ENCODE results near the gene CCL4L2. TPM values are rescaled to one million over a fixed set of nuclear protein-coding genes. Genes with fewer than 3 reads are reported as not detected.
"Not testable (repeated sequence)": the region's sequence is repeated elsewhere in the genome, so short reads cannot be mapped to it uniquely, and the experiment has no call there.

CCL4L2 gene
- total RNA-seq, 1 experiment from 2014 or later = not detected

DNA sequence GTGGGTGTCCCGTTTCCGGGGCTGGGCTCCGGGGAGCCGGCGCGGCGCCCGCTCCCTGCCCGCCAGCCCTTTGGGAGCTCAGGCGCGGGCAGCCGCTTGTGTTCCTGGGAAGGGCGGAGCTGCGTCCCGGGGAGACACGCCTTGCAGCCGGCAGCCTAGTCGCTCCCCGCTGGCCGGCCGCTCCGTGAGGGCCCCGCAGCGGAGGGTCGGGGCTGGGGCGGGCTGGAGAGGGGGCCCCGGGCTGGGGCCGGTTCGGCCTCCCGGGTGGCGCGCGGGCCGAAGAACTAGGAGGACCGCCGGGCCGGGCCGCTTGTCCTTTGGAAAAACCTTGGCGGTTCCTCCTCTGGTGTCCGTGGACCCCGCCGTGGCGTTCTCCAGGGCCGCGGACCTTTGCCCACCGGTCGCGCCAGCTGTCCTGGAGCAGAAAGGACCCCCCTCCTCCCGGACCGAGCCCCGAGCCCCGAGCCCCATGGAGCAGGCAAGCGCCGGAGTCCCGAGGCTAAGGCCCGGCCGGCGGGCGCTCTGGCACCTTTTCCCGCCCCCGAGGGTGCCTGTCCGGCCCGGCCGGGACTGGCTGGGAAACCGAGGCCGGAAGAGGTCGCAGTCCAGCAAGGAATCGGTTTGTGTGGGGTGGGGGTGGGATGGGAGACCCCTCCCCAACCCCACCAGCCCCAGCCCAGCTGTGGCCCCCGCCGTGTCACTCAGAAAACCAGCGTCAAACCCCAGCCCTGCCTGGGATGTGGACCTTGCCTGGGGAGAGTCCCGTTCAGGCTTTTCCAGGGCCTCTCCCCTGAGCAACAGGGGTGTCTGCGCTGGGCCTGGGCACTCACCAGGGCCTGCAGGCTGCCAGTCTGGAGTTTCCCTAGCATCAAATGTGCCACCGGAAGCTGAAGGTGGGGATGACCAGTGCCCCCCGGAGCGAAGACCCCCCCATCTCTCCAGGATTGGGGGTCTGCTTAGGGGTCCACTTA lies 27.6 kb upstream of the CCL4L2 start:
- Mint-ChIP-seq H3K27me3 (ENCODE audit: unreplicated experiment) (peaks cover 13% of the 10 kb centered on the region), H3K4me3 (ENCODE audit: low read depth, unreplicated experiment) (peak overlapping the region; percentile 46), H3K9me3 (ENCODE audit: low read depth, unreplicated experiment) (no peaks in the 10 kb centered on the region), H3K4me1 (ENCODE audit: low read depth, unreplicated experiment) (no peaks in the 10 kb centered on the region), H3K36me3 (ENCODE audit: insufficient read depth, unreplicated experiment) (no peaks in the 10 kb centered on the region), H3K27ac (ENCODE audit: unreplicated experiment) (no peak overlapping the region)
- BruUV-seq (replicated peaks) = no TSS peak
- DNase-seq = peak; percentile 16
- intact Hi-C loops (cut with micrococcal nuclease; ENCODE audit: unreplicated experiment) = no loop called here
- TF ChIP-seq, protein P1, sequence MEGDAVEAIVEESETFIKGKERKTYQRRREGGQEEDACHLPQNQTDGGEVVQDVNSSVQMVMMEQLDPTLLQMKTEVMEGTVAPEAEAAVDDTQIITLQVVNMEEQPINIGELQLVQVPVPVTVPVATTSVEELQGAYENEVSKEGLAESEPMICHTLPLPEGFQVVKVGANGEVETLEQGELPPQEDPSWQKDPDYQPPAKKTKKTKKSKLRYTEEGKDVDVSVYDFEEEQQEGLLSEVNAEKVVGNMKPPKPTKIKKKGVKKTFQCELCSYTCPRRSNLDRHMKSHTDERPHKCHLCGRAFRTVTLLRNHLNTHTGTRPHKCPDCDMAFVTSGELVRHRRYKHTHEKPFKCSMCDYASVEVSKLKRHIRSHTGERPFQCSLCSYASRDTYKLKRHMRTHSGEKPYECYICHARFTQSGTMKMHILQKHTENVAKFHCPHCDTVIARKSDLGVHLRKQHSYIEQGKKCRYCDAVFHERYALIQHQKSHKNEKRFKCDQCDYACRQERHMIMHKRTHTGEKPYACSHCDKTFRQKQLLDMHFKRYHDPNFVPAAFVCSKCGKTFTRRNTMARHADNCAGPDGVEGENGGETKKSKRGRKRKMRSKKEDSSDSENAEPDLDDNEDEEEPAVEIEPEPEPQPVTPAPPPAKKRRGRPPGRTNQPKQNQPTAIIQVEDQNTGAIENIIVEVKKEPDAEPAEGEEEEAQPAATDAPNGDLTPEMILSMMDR (IDR thresholded peaks at IDR 0.05; ENCODE audit: unreplicated experiment) = no peak
- CTCF ChIA-PET = interaction anchor here (0.6 kb wide), 1 partner anchor 14 kb away, joined by 3 read pairs; no protein-coding TSS in a partner anchor

DNA sequence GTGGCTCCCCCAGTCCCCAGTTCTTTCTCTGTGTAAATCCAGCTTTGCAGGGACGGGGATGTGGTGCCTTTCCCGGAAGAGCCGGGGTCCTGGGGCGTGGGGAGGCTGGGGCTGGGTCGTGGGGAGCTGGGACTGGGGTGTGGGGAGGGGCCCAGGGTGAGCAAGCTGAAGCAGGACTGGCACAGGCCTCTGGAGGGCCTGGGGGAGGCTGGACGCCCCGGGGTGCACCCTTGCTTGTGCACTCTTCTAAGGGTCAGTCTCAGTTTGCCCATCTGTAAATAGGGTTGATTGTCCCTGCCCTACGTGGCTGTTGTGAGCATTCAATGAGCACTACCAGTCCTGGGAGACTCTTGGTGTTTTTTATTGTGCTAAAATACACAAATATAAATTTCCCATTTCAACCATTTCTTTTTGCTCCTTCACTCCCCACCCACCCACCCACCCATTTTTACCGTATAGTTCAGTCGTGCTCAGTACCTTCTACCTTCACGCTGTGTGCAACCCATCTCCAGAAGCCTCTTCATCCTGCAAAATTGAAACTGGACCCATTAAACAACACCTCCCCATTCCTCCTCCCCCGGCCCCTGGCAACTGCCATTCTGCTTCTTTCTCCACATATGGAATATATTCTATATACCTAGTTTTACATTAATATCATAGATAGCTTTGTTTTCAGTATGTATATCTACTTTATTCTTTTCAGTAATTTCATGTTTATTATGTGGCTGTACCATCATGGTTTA lies 26.7 kb upstream of the CCL4L2 start:
- no peaks in the 10 kb centered on the region for H3K9me3 Mint-ChIP-seq (ENCODE audit: low read depth, unreplicated experiment)
- H3K27me3 Mint-ChIP-seq (ENCODE audit: unreplicated experiment) = peaks cover 10% of the 10 kb centered on the region
- intact Hi-C loops (cut with micrococcal nuclease; ENCODE audit: unreplicated experiment) = no loop called here
- H3K36me3 Mint-ChIP-seq (ENCODE audit: insufficient read depth, unreplicated experiment) = no peaks in the 10 kb centered on the region
- H3K4me3 Mint-ChIP-seq (ENCODE audit: low read depth, unreplicated experiment) = no peak overlapping the region
- CTCF ChIA-PET = no interaction called here
- TF ChIP-seq, protein P1 (IDR thresholded peaks at IDR 0.05; ENCODE audit: unreplicated experiment) = no peak
- no peak for DNase-seq
- H3K27ac Mint-ChIP-seq (ENCODE audit: unreplicated experiment) = no peak overlapping the region
- BruUV-seq (replicated peaks) = no TSS peak
- no peaks in the 10 kb centered on the region for H3K4me1 Mint-ChIP-seq (ENCODE audit: low read depth, unreplicated experiment)

DNA sequence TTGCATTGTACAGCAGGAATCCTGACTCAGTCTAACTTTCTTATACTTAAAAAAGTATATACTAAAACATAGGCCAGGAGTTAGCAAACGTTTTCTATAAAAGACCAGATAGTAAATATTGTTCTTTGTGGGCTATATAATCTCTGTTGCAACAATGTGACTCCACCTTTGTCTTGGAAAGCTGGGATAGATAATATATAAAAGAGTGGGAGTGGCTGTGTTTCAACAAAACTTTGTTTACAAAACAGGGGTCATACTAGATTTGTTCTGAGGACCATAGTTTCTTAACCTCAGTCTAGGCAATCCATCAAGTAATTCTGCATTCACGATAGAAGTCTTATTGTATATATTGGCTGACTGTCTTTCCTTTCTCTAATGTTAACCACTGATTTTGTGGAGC lies 25.4 kb upstream of the CCL4L2 start:
- CTCF ChIA-PET = no interaction called here
- DNase-seq = no peak
- TF ChIP-seq, protein P1 (IDR thresholded peaks at IDR 0.05; ENCODE audit: unreplicated experiment) = no peak
- H3K36me3 Mint-ChIP-seq (ENCODE audit: insufficient read depth, unreplicated experiment) = no peaks in the 10 kb centered on the region
- H3K9me3 Mint-ChIP-seq (ENCODE audit: low read depth, unreplicated experiment) = no peaks in the 10 kb centered on the region
- H3K27ac Mint-ChIP-seq (ENCODE audit: unreplicated experiment) = no peak overlapping the region
- H3K4me1 Mint-ChIP-seq (ENCODE audit: low read depth, unreplicated experiment) = no peaks in the 10 kb centered on the region
- H3K27me3 Mint-ChIP-seq (ENCODE audit: unreplicated experiment) = no peaks in the 10 kb centered on the region
- intact Hi-C loops (cut with micrococcal nuclease; ENCODE audit: unreplicated experiment) = no loop called here
- no TSS peak for BruUV-seq (replicated peaks)
- no peak overlapping the region for H3K4me3 Mint-ChIP-seq (ENCODE audit: low read depth, unreplicated experiment)

DNA sequence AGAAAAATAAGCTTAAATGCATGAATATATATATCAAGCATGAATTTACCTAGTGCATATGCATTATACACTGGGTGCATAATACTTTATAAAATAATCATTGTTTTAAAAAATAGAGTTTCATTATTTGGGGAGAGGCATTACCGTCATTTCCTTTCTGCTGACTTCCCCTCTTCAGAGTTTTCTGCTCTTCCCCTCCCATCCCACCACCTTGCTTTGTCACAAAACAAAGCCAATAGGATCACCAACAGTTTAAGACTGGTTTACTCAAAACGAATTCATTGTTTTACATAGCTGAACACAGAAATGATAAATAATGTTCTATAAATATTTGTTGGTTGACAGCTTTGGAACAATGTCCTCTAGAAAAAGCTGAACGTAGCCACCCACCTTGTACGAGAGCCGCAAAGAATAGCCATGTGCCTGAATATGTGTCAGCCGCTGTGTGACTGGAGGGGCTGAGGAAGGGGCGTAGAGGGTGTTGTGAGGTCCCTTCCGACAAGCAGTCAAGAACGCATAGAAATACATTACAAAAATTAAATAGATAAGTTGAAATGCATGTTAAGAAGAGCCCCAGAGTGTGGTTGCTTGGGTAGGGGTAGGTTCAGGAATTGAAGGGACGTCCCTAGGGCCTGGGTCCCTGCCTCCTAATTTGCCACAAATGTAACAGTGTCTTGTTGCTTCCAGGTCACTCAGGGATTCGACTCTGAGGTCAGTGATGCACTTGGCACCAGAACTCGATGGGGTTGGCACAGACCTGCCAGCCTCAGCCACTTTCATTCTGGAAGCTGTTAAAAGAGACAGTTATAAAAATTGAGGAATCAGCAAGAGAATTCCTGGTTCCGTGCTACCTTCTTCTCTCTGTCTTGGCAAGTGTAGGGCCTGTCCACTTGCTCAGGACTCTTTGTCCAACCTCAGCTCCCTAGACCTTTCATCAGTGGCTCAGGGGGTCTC lies 23.8 kb upstream of the CCL4L2 start:
- H3K27ac Mint-ChIP-seq (ENCODE audit: unreplicated experiment); H3K36me3 Mint-ChIP-seq (ENCODE audit: insufficient read depth, unreplicated experiment); BruUV-seq (replicated peaks); H3K4me1 Mint-ChIP-seq (ENCODE audit: low read depth, unreplicated experiment); H3K9me3 Mint-ChIP-seq (ENCODE audit: low read depth, unreplicated experiment); CTCF ChIA-PET; DNase-seq; H3K27me3 Mint-ChIP-seq (ENCODE audit: unreplicated experiment); intact Hi-C loops (cut with micrococcal nuclease; ENCODE audit: unreplicated experiment); H3K4me3 Mint-ChIP-seq (ENCODE audit: low read depth, unreplicated experiment): not testable (repeated sequence)

DNA sequence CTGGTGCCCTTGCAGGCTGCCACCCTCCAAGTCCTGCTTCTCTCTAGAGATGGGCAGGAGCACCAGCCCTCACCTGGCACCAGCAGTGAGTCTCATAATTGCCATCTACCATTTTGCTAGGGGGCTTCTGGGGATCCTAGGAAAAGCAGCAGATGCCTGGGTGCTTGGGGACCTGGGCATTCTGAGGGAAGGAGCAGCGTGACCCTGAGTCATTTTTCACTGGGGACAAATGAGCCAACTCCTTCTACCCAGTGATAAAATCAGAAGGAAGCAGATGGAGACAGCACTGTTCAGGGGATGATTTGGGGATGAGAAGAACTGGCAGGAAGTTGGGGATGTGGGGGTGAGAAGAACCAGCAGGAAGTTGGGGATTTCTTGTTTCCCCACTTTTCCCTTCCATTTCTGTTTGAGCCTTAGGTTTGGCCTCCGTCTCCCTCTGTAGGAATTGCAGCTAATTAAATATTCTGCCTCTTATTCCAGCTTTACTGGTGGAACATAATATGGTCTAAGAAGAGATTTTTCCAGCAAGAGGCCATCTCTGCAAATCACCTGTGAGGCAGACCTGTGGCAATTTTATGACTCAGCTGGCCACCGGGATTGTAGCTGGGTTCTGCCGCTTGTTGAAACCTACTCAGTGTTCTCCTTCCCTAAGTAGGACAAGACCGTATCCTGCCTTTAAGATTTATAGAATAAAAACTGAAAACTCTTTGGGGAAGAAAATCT lies 22.8 kb upstream of the CCL4L2 start:
- H3K27me3 Mint-ChIP-seq (ENCODE audit: unreplicated experiment); DNase-seq; BruUV-seq (replicated peaks); H3K27ac Mint-ChIP-seq (ENCODE audit: unreplicated experiment); H3K36me3 Mint-ChIP-seq (ENCODE audit: insufficient read depth, unreplicated experiment); H3K9me3 Mint-ChIP-seq (ENCODE audit: low read depth, unreplicated experiment); H3K4me1 Mint-ChIP-seq (ENCODE audit: low read depth, unreplicated experiment); intact Hi-C loops (cut with micrococcal nuclease; ENCODE audit: unreplicated experiment); CTCF ChIA-PET; H3K4me3 Mint-ChIP-seq (ENCODE audit: low read depth, unreplicated experiment): not testable (repeated sequence)
